Mucosa of descending colon (tissue), 3 donors: Measurements from ENCODE around the gene ARHGEF6. TPM values are rescaled to one million over a fixed set of nuclear protein-coding genes. Genes with fewer than 3 reads are reported as not detected.

Experiments
- ATAC-seq: fragments of 200-7000 bp; cut with Tn5 transposase; one replicate; pipeline ENCODE4 v1.9.1; 2020; ENCODE audit warnings: mild to moderate bottlenecking, moderate library complexity
- DNase-seq, 3 donors: peaks; one replicate each; pipeline ENCODE4 v3.0.0-alpha.2; 2020
- H3K36me3 ChIP-seq: fragments of 200-600 bp; one replicate; pipeline ENCODE4 v1.8.0; 2021; ENCODE audit warnings: low read depth, mild to moderate bottlenecking
- H3K4me1 ChIP-seq: fragments of 200-600 bp; one replicate; pipeline ENCODE4 v1.8.0; 2021; ENCODE audit warnings: low read depth, mild to moderate bottlenecking
- H3K4me3 ChIP-seq: fragments of 200-600 bp; one replicate; pipeline ENCODE4 v1.8.0; 2021; ENCODE audit warnings: mild to moderate bottlenecking
- H3K9me3 ChIP-seq: fragments of 200-600 bp; one replicate; pipeline ENCODE4 v1.8.0; 2021; ENCODE audit warnings: mild to moderate bottlenecking
- CTCF ChIP-seq: fragments of 200-600 bp; IDR thresholded peaks from one replicate; pipeline ENCODE4 v1.8.0; 2022; ENCODE audit warnings: antibody characterized with exemption, mild to moderate bottlenecking
- intact Hi-C, 2 donors: fragments of 100-400 bp; cut with DNase I in 1 of 2; cut with micrococcal nuclease in 1 of 2; formaldehyde crosslinking; loops; one replicate each; pipeline versions ENCODE4 v1.11.0 to v1.11.1; 2022; cut with DNase I, micrococcal nuclease
- total RNA-seq, 3 donors: library from RNA; stranded (reverse); fragmentation: NEBNext Ultra II Directional in 2 of 3; extraction: Animal tissue kit (Norgen Biotek cat#: 25700) in 2 of 3; gene quantifications; one replicate each; pipeline versions ENCODE4 v1.2.1 to v1.2.4, GENCODE V29; 2021 to 2023
- donor health status: DM: no; HTN: no; CAD: no; lungs with moderate emphysema.
- donor health status: DM: no; HTN: no; CAD: no.
- donor health status: DM: no; HTN: yes; CAD: no.

The ARHGEF6 gene
- total RNA-seq, 3 donors from 2014 or later = 2.8 to 17.2 (median 6.6) TPM

DNA sequence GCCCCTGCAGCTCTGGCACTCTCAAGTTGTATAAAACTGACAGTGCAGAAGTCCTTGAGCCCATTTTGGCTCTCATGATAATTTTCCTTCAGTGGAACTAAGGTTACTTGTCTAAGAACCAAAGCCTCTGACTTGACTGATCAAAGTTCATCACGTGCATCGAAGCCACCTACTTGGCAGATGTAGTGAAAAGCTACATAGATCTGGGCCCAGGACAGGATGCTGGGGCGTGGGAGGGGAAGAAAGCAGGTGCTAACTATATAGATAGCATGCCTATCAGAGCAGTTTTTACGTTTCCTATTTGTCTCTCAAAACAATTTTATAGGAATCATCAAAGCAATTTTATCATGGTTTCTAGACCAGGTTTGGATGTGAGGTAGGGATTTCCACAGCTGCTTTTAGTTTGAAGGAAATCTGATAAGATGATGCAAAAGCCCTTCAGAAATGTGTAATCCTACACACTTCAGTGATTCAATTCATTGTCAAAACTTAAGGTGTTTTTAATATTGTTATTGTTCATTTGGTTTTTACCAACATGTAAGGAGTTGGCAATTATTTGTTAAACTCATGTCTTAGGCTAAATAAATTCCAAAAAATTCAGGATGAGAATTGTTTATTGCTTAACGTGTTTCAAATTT, 134.0 kb downstream of the ARHGEF6 start:
- no peaks in the 10 kb centered on the region for H3K9me3 ChIP-seq
- DNase-seq (no peak), ATAC-seq (peak; percentile 50)
- intact Hi-C loops = no loop called here
- H3K4me1 ChIP-seq = no peaks in the 10 kb centered on the region
- H3K4me3 ChIP-seq = no peak overlapping the region
- no peak for TF ChIP-seq CTCF
- no peaks in the 10 kb centered on the region for H3K36me3 ChIP-seq

DNA sequence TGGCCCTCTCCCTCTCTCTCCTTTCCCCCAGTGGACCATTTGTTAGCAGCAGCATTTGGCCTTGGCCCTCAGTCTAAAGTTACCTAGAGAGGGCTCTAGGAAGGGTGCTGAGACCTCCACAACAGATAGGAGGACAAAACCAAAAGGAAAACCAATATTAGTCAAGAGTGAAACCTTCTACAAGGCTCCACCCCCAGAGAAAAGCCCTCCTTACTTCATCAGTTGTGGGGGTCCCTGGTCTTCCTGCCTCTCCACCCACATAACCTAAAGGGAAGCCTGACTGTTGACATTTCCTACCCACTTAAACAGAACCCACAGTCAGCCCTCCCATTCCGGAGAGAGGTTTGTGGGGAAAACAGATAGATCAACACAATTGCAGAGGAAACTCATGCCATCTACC, 137.5 kb downstream of the ARHGEF6 start:
- Histone ChIP-seq H3K36me3 (no peaks in the 10 kb centered on the region), H3K4me1 (no peaks in the 10 kb centered on the region), H3K9me3 (no peaks in the 10 kb centered on the region), H3K4me3 (no peak overlapping the region)
- intact Hi-C loops = no loop called here
- DNase-seq (no peak), ATAC-seq (no peak)
- TF ChIP-seq CTCF = no peak

DNA sequence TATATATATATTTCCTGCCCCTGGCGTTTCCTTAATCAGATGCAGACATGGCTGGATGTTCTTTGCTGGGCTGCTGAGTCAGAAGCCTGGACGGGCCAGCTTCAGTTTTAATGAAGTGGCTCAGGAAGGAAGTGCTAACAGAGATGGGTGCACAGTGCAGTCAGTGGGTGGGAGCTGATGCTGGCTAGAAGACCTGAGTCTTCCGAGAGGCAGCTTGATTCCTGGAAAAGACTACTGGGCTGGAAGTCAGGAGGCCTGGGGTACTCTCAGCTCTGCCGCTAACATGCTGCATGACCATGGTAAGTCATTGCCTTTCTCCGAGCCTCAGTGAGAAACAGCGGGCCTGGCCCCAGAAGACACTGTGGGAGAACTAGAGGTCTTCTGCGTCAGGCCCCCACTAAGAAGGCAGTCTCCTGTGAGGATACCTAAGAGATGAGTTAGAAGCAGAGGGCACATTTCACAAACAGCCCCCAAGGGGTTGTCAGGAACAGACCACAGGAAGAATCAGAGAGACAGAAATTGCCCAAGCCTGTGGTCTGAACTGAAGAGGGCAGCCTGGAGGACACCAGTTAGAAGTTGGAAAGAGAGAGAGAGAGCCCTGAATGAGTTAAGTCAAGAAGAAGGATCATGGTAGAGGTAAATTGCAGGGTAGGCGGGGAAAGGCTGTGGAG, 141.1 kb downstream of the ARHGEF6 start:
- no peak for TF ChIP-seq CTCF
- Histone ChIP-seq H3K36me3 (no peaks in the 10 kb centered on the region), H3K4me3 (no peak overlapping the region), H3K9me3 (no peaks in the 10 kb centered on the region), H3K4me1 (no peaks in the 10 kb centered on the region)
- intact Hi-C loops = no loop called here
- ATAC-seq = no peak
- DNase-seq = no peak

- Histone ChIP-seq H3K4me1 (no peaks in the 10 kb centered on the region), H3K9me3 (no peaks in the 10 kb centered on the region), H3K36me3 (no peaks in the 10 kb centered on the region), H3K4me3 (no peak overlapping the region)
- intact Hi-C loops = no loop called here
- DNase-seq (no peak), ATAC-seq (no peak)
- TF ChIP-seq CTCF = no peak
Observed at GRCh38 chrX:136636121-136636520, 144.6 kb downstream of the ARHGEF6 start.

DNA sequence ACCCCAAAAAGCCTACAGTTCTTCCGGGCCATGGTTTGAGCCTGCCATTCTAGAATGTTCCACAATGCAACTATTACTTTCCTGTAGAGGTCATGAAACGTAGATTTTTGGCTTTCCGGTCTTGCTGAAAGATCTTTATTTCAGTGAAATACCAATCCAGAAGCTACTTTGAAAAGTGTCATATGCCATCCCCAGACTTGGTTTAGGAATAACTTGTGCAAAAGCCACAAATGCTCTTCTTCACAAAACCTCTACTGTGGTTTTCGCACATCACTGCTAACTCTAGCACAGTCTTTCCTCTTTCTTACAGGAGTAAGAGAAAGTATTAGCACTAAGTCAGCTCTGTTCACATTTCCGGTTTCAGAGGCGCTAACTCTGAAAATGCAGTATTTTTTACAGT, 145.5 kb downstream of the ARHGEF6 start:
- intact Hi-C loops = no loop called here
- H3K4me3 ChIP-seq = no peak overlapping the region
- TF ChIP-seq CTCF = no peak
- H3K9me3 ChIP-seq = no peaks in the 10 kb centered on the region
- H3K36me3 ChIP-seq = no peaks in the 10 kb centered on the region
- DNase-seq = no peak
- no peaks in the 10 kb centered on the region for H3K4me1 ChIP-seq
- ATAC-seq = peak; percentile 52
